Coronary artery (tissue), 2 donors: Measurements from ENCODE around the gene CACNA1S.

Source experiments
- DNase-seq: peaks from one replicate; pipeline ENCODE4 v3.0.0-alpha.2; 2017; ENCODE audit warnings: low spot score
- H3K27ac ChIP-seq, 2 donors: fragments of 200-600 bp; sonication (generic); one replicate each; pipeline ENCODE4 v1.5.1; 2016 to 2019
- H3K4me3 ChIP-seq: fragments of 200-600 bp; sonication (generic); 2 replicates; pipeline ENCODE4 v1.5.1; 2016; ENCODE audit warnings: mild to moderate bottlenecking, moderate library complexity
- TF ChIP-seq, protein P1 (sequence below): fragments of 200-600 bp; sonication (generic); IDR thresholded peaks from one replicate; pipeline ENCODE4 v1.5.1; 2019; ENCODE audit warnings: antibody characterized with exemption

The CACNA1S gene

DNA sequence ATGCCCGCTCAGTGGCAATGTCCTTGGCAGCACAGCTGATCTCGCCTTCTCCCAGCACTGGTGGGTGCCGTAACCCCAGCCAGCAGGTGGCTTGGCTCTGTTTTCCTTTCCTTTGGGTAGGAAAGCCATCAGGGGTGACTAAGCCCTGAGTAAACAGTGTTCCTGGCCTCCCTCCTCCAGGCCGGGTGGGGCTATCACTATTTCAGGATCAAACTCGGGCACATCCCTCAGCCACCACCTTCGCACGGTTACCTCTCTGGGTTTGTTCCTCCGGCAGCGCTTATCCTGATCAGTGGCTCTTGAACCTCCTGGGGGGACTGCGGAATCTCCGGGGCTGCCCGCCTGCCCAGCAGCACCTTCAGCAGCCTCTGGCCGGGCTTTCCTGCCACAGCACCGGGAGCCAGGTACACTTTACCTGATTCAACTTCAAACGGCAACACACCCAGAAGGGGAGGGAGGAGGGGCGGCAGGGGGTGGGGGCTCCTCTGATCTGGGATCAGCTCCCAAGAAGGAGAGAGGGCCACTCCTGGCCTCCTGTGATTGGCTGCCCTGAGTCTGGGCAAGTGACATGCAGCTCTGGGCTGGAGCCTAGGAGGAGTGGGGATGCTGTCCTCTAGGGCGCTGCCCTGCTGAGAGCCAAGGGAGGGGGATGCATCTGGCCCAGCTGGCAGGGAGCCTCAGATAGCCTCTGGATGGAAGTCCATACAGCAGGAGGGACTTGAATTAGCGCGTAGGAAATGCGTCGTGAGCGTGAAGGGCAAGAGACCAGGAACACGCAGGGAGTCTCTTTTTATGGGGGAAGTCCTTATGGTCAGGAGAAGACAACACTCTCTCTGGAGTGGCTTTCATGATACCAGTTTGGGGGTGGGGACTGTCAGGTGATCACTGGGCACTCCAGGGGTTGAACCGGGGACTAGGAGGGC lies 14.9 kb upstream of the CACNA1S start, which contains the start of gene ASCL5:
ASCL5 (minus strand) TSS at position 353 of the 923 bp plus-strand sequence. CDS start 11,812 bp downstream, outside the sequence.
- H3K4me3 ChIP-seq = no peak within 1 kb of the TSS
- TF ChIP-seq, protein P1, sequence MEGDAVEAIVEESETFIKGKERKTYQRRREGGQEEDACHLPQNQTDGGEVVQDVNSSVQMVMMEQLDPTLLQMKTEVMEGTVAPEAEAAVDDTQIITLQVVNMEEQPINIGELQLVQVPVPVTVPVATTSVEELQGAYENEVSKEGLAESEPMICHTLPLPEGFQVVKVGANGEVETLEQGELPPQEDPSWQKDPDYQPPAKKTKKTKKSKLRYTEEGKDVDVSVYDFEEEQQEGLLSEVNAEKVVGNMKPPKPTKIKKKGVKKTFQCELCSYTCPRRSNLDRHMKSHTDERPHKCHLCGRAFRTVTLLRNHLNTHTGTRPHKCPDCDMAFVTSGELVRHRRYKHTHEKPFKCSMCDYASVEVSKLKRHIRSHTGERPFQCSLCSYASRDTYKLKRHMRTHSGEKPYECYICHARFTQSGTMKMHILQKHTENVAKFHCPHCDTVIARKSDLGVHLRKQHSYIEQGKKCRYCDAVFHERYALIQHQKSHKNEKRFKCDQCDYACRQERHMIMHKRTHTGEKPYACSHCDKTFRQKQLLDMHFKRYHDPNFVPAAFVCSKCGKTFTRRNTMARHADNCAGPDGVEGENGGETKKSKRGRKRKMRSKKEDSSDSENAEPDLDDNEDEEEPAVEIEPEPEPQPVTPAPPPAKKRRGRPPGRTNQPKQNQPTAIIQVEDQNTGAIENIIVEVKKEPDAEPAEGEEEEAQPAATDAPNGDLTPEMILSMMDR = no peak
- no peak for DNase-seq
- no peak within 1 kb of the TSS for H3K27ac ChIP-seq

DNA sequence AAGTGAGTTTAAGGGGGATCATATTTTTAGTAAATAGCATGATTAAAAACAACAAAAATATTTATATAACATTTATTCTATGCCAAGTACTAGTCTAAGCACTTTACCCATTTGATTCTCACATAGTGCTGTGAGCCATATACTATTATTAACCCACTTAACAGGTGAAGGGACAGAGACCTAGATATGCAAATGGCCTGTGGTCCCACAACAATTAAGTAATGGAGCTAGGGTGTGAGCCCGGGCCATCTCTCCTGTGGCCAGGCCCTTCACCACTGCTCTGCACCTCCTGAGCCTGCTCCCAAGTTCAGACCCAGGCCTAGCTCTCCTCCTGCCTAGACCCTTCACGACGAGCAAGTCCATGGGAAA lies 14.2 kb upstream of the CACNA1S start:
- H3K27ac ChIP-seq = no peak overlapping the region
- TF ChIP-seq, protein P1 = no peak

DNA sequence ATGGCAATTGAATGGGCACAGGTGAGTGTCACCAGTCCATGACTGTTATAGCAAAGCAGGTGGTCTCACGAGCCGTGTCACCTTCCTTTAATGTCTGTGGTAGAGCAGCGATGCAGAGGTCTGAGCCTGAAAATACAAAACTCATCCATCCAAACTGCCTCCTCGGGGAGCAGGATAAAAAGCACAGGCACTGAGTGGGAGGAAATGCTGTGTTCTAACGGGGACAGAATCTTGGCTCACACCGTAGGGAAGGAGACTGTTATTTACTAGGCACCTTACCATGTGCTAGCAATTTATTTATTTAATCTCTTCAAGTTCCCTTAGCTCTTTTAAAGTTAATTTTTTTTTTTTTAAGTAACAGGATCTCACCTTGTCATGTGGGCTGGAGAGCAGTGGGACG lies 13.6 kb upstream of the CACNA1S start:
- Histone ChIP-seq H3K27ac (no peak overlapping the region), H3K4me3 (no peak overlapping the region)
- TF ChIP-seq, protein P1 = no peak
- DNase-seq = no peak

More for the DNA sequence above, 14.2 kb upstream of the CACNA1S start:
- DNase-seq = no peak
- no peak overlapping the region for H3K4me3 ChIP-seq

DNA sequence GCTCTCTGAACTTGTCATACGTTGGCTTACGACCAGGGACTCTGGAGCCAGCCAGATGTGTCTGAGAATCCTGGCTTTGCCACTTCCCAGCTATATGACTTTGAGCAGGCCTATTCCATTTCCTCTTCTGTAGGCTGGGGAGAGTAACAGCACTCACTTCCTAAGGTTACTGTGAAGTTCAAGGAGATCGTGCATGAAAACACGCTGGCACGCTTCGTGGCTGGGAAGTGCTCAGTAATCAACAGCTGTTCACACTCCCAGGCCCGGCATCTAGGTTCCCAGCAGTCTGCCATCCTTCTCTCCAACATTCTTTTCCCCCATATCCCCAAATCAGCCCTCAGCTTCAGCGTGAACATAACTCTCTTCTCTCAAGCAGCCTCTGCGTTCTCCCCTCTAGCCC lies 12.8 kb upstream of the CACNA1S start:
- no peak for DNase-seq
- no peak overlapping the region for H3K4me3 ChIP-seq
- TF ChIP-seq, protein P1 = no peak
- no peak overlapping the region for H3K27ac ChIP-seq

DNA sequence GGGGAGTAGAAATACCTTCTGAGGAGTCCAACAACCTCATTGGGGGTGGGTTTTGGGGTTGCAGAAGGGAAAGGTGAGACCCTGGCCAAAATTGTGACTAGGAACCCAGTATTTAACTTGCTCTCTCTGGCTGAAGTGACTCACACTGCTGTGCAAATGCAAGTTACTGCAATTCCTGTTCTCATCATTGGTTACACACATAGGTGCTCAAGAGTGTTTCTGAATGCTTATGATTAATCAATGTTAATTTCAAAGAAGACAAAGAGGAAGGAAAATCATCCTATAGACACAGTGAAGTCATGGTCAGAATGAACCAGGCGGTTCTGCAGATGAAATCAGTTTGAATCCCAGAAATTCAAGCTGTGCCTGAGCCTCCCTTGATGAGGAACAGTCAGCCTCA lies 11.6 kb upstream of the CACNA1S start:
- no peak for DNase-seq
- Histone ChIP-seq H3K27ac (no peak overlapping the region), H3K4me3 (no peak overlapping the region)
- TF ChIP-seq, protein P1 = no peak

DNA sequence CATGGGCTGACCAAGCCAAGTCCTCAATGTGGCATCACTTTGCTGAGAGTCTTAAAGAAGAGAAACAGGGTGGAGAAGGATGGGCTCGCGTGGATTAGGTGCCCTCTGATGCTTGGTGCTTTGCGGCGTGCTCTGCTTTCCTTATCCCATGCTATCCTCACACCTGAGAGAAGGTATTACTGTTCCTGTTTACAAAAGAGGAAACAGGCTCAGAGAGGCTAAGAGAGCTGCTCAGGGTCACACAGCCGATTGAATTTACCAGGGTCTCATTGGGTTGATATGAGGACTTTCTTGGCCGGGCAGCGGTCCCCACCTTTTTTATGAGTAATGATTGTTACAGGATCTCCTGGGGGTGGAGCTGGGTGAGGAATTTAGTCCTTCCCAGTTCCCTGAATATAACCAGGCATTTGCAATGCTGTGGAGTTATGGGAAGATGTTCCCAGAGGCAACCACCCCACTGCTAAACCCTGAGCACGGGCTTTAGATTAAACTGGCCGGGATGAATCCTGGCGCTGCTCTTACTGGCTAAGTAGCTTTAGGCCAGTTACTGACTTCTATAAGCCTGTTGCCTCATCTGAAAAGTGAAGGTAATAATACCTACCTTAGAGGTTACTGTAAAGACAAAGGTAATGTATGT lies 10.2 kb upstream of the CACNA1S start:
- Histone ChIP-seq H3K4me3 (no peak overlapping the region), H3K27ac (no peak overlapping the region)
- TF ChIP-seq, protein P1 = no peak
- DNase-seq = no peak
